K562 (cell line): Measurements from ENCODE around the gene KLF13. TPM values are rescaled to one million over a fixed set of nuclear protein-coding genes. Genes with fewer than 3 reads are reported as not detected.

Experiments
- ATAC-seq: fragments of 200-7000 bp; cut with Tn5 transposase; 3 replicates; pipeline ENCODE4 v1.9.1; 2020; ENCODE audit warnings: moderate library complexity
- BruUV-seq: library from RNA; stranded (reverse); fragments of 400-500 nt; replicated peaks from 2 replicates; lab custom pipeline; 2021; lab: Mats Ljungman, UMichigan
- CTCF ChIA-PET: fragments of 300-600 bp; formaldehyde crosslinking; extraction: SDS; loops from one replicate; lab custom pipeline; 2021; ENCODE audit warnings: low intra/inter-chr PET ratio; lab: Yijun Ruan, JAX
- POLR2A ChIA-PET: fragments of 300-600, 350-650 bp; sonication (Branson Sonifier 250); formaldehyde crosslinking; extraction: SDS; loops from one replicate; lab custom pipeline; 2021; ENCODE audit warnings: antibody characterized with exemption, inconsistent platforms; lab: Yijun Ruan, JAX
- DNase-seq, 4 experiments: peaks; one replicate each; pipeline versions ENCODE4 v3.0.0 to v3.0.0-alpha.2; 2011 to 2018; ENCODE audit warnings: low spot score in 3 of 4, mixed read lengths in 3 of 4; ENCODE audit errors: extremely low read depth in 1 of 4
- FAIRE-seq: peaks from 2 replicates; lab custom pipeline; 2011; peaks lifted over from hg19 to GRCh38; lab: Jason Lieb, UNC
- H2AFZ ChIP-seq: 2 replicates; pipeline ENCODE4 v1.6.0; 2011; ENCODE audit warnings: low read depth, low read length, control low read depth, inconsistent platforms
- H3K27ac ChIP-seq: fragments of 200-600 bp; 3 replicates; pipeline ENCODE4 v1.8.0; 2011; ENCODE audit warnings: low read depth, mild to moderate bottlenecking, control low read depth, inconsistent platforms, low read length, moderate library complexity, mixed read lengths; ENCODE audit errors: extremely low read depth
- H3K27me3 ChIP-seq, 2 experiments: fragments of 300-600 bp in 1 of 2; 2 replicates in 1 of 2; 3 replicates in 1 of 2; pipeline versions ENCODE4 v1.6.0 to v1.8.0; 2011; ENCODE audit warnings: inconsistent platforms in 2 of 2, low read length in 2 of 2, mild to moderate bottlenecking in 1 of 2, mixed read lengths in 1 of 2, moderate library complexity in 1 of 2; ENCODE audit not compliant: control insufficient read depth in 2 of 2, insufficient read depth in 2 of 2
- H3K36me3 ChIP-seq: fragments of 300-600 bp; 3 replicates; pipeline ENCODE4 v1.8.0; 2011; ENCODE audit warnings: mild to moderate bottlenecking, low read length, inconsistent platforms; ENCODE audit not compliant: control insufficient read depth, insufficient read depth
- H3K4me1 ChIP-seq, 2 experiments: fragments of 200-600 bp in 1 of 2; replicated peaks in 1 of 2; 2 replicates in 1 of 2; 3 replicates in 1 of 2; pipeline versions ENCODE4 v1.5.1 to v1.8.0; 2011; ENCODE audit warnings: inconsistent platforms in 2 of 2, low read length in 2 of 2, mild to moderate bottlenecking in 1 of 2, mixed read lengths in 1 of 2, moderate library complexity in 1 of 2; ENCODE audit not compliant: control insufficient read depth in 2 of 2, insufficient read depth in 2 of 2
- H3K4me2 ChIP-seq: 2 replicates; pipeline ENCODE4 v1.6.1; 2011; ENCODE audit warnings: low read length, control low read depth, inconsistent platforms, mixed read lengths; ENCODE audit not compliant: insufficient read depth
- H3K4me3 ChIP-seq: fragments of 200-600 bp; sonication (generic), shearing (Covaris generic); 2 replicates; pipeline ENCODE4 v1.5.1; 2016; ENCODE audit warnings: control low read depth, inconsistent platforms
- H3K79me2 ChIP-seq: fragments of 200-600 bp; 3 replicates; pipeline ENCODE4 v1.8.0; 2011; ENCODE audit warnings: low read length, inconsistent platforms; ENCODE audit not compliant: control insufficient read depth, insufficient read depth
- H3K9ac ChIP-seq, 2 experiments: 2 replicates each; pipeline versions ENCODE4 v1.6.0 to v1.6.1; 2011; ENCODE audit warnings: low read depth in 2 of 2, low read length in 2 of 2, control low read depth in 1 of 2, inconsistent platforms in 1 of 2, mild to moderate bottlenecking in 1 of 2, mixed read lengths in 1 of 2; ENCODE audit not compliant: insufficient read depth in 1 of 2
- H3K9me1 ChIP-seq: one replicate; pipeline ENCODE4 v1.6.0; 2011; ENCODE audit warnings: inconsistent platforms, mild to moderate bottlenecking, low read length, moderate library complexity; ENCODE audit not compliant: control insufficient read depth, insufficient read depth
- H3K9me3 ChIP-seq: replicated peaks from 2 replicates; pipeline ENCODE4 v1.5.1; 2011; ENCODE audit warnings: low read depth, low read length, inconsistent platforms; ENCODE audit not compliant: control insufficient read depth, insufficient read depth
- H4K20me1 ChIP-seq: replicated peaks from 2 replicates; pipeline ENCODE4 v1.6.1; 2011; ENCODE audit warnings: low read length, inconsistent platforms, mixed read lengths; ENCODE audit not compliant: control insufficient read depth, insufficient read depth
- ARID2 ChIP-seq: fragments of 450-650 bp; IDR thresholded peaks from 2 replicates; pipeline ENCODE4 v1.6.1; 2017; ENCODE audit warnings: antibody characterized with exemption, mild to moderate bottlenecking
- BCL6 ChIP-seq: fragments of 250-450 bp; sonication (Bioruptor Pico); IDR thresholded peaks from 2 replicates; pipeline ENCODE4 v1.4.0; 2020
- BRD4 ChIP-seq: fragments of 200-600 bp; sonication (generic); IDR thresholded peaks from 2 replicates; pipeline ENCODE4 v1.6.1; 2017; ENCODE audit warnings: inconsistent platforms
- C11orf30 ChIP-seq: fragments of 450-650 bp; IDR thresholded peaks from 2 replicates; pipeline ENCODE4 v1.6.1; 2016; ENCODE audit warnings: low read depth, mild to moderate bottlenecking
- JUN ChIP-seq, 2 experiments: sonication (generic) in 1 of 2; formaldehyde crosslinking in 1 of 2; IDR thresholded peaks; 2 replicates each; pipeline versions ENCODE4 v1.6.1 to v1.8.0; 2012 to 2022; ENCODE audit warnings: borderline replicate concordance in 2 of 2, mild to moderate bottlenecking in 2 of 2, improper control_type of control experiment in 1 of 2, low read depth in 1 of 2, low read length in 1 of 2, missing genetic modification reagents in 1 of 2
- MAFK ChIP-seq: IDR thresholded peaks from 2 replicates; pipeline ENCODE4 v1.6.1; 2011; ENCODE audit warnings: low read length, improper control_type of control experiment
- RNF2 ChIP-seq: sonication (generic); IDR thresholded peaks from 2 replicates; pipeline ENCODE4 v1.6.1; 2016
- YBX1 ChIP-seq: fragments of 450-650 bp; IDR thresholded peaks from 2 replicates; pipeline ENCODE4 v1.7.1; 2016; ENCODE audit warnings: mild to moderate bottlenecking
- ZKSCAN1 ChIP-seq: fragments of 150-350 bp; IDR thresholded peaks from 2 replicates; pipeline ENCODE4 v1.6.1; 2016; ENCODE audit warnings: low read depth, low read length
- WGBS: fragments of 100-300 bp; shearing (Covaris generic); methylation state at CpG from one replicate; pipeline ENCODE4 v1.1.6; 2016; ENCODE audit warnings: low coverage, mixed read lengths; ENCODE audit not compliant: insufficient coverage; ENCODE audit errors: missing lambda C conversion rate; 5-methylcytosine and 5-hydroxymethylcytosine counted together
- in situ Hi-C: fragments of 300-500 bp; cut with MboI; formaldehyde crosslinking; loops from 4 replicates; pipeline ENCODE4 v1.15.0; 2018; ENCODE audit warnings: inconsistent platforms, mixed read lengths
- intact Hi-C: fragments of 100-400 bp; cut with micrococcal nuclease; formaldehyde crosslinking; loops from 2 replicates; pipeline ENCODE4 v1.14.2; 2022
- polyA plus RNA-seq, 8 experiments: library from polyadenylated mRNA; depleted of rRNA in 4 of 8; stranded (reverse) in 5 of 8; unstranded in 3 of 8; fragments of >200 nt; fragmentation: Nextera tagmentation in 2 of 8; fragmentation: Illumina TruSeq in 1 of 8; extraction: Ambion mirVana in 2 of 8; extraction: Trizol in 1 of 8; gene quantifications; 2 replicates each; pipeline versions ENCODE4 v1.2.1 to v1.2.3, GENCODE V29; 2011 to 2014; ENCODE audit warnings: inconsistent platforms in 1 of 8, missing spikeins in 1 of 8
- total RNA-seq, 7 experiments: library from RNA; depleted of rRNA in 6 of 7; stranded (reverse); fragments of >200 nt in 6 of 7; fragmentation: Illumina TruSeq in 2 of 7; extraction: Trizol in 2 of 7; gene quantifications; 2 replicates each; pipeline versions ENCODE4 v1.2.1 to v1.2.3, GENCODE V29; 2011 to 2021; ENCODE audit warnings: low replicate concordance in 1 of 7
- TF ChIP-seq, protein P1 (sequence below): sonication (generic); formaldehyde crosslinking; IDR thresholded peaks from 2 replicates; pipeline ENCODE4 v1.4.0; 2020; ENCODE audit warnings: mild to moderate bottlenecking, missing genetic modification reagents
- TF ChIP-seq, protein P2 (sequence below), 2 experiments: fragments of 450-650 bp in 1 of 2; sonication (generic) in 1 of 2; formaldehyde crosslinking in 1 of 2; IDR thresholded peaks in 1 of 2; conservative IDR thresholded peaks in 1 of 2; 2 replicates each; pipeline versions ENCODE4 v1.6.1 to v1.8.1; 2016 to 2023; ENCODE audit warnings: mild to moderate bottlenecking in 2 of 2, moderate library complexity in 2 of 2, inconsistent platforms in 1 of 2, missing genetic modification reagents in 1 of 2

The KLF13 gene
- total and polyA plus RNA-seq, 9 of the 15 experiments (the other 6 are each of a cell fraction or from before 2014, with no cell fraction given), result 1.8 to 10.5 (median 4.8) TPM

GRCh38 chr15:31350771-31351170, 24.1 kb downstream of the KLF13 start:
- no peak overlapping the region for H3K4me3 ChIP-seq
- FAIRE-seq, result no peak
- BruUV-seq, result no TSS peak
- WGBS, result 44% methylated on average over 7 of the region's 7 CpGs
- in situ Hi-C loops, result no loop called here
- TF ChIP-seq, protein P1, sequence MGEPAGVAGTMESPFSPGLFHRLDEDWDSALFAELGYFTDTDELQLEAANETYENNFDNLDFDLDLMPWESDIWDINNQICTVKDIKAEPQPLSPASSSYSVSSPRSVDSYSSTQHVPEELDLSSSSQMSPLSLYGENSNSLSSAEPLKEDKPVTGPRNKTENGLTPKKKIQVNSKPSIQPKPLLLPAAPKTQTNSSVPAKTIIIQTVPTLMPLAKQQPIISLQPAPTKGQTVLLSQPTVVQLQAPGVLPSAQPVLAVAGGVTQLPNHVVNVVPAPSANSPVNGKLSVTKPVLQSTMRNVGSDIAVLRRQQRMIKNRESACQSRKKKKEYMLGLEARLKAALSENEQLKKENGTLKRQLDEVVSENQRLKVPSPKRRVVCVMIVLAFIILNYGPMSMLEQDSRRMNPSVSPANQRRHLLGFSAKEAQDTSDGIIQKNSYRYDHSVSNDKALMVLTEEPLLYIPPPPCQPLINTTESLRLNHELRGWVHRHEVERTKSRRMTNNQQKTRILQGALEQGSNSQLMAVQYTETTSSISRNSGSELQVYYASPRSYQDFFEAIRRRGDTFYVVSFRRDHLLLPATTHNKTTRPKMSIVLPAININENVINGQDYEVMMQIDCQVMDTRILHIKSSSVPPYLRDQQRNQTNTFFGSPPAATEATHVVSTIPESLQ, result no peak
- TF ChIP-seq BCL6 (CRISPR knock-in tag), result no peak
- TF ChIP-seq ARID2, result no peak
- no peak for TF ChIP-seq MAFK
- no peak for TF ChIP-seq JUN (IDR thresholded peaks at IDR 0.05; ENCODE audit: borderline replicate concordance, low read depth, low read length)
- no peak for TF ChIP-seq JUN (CRISPR knock-in tag; IDR thresholded peaks at IDR 0.05; ENCODE audit: borderline replicate concordance)
- no peak for TF ChIP-seq YBX1
- no peak for TF ChIP-seq BRD4
- TF ChIP-seq RNF2, result no peak
- TF ChIP-seq ZKSCAN1, result no peak
- TF ChIP-seq, protein P2, sequence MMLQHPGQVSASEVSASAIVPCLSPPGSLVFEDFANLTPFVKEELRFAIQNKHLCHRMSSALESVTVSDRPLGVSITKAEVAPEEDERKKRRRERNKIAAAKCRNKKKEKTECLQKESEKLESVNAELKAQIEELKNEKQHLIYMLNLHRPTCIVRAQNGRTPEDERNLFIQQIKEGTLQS (IDR thresholded peaks at IDR 0.05), result no peak
- TF ChIP-seq, protein P2 (CRISPR knock-in tag; conservative IDR thresholded peaks at IDR 0.05), result no peak
- no peak for TF ChIP-seq C11orf30
- TF ChIP-seq, all 486 proteins: peak for 0
- H3K4me1 ChIP-seq, result peaks cover 14 to 33% of the 10 kb centered on the region in 2 experiments; a peak in 4 of 5 replicates
- H2AFZ ChIP-seq, result no peak overlapping the region
- H3K36me3 ChIP-seq, result no peaks in the 10 kb centered on the region
- DNase-seq (no peak), ATAC-seq (no peak)
- peaks cover 3% of the 10 kb centered on the region for H3K9me1 ChIP-seq
- no peak overlapping the region for H3K27ac ChIP-seq
- ChIA-PET CTCF (interaction anchor here (0.6 kb wide), 1 partner anchor 137 kb away, joined by 4 read pairs; no protein-coding TSS in a partner anchor), POLR2A (interaction anchor here (0.6 to 1.4 kb wide), 3 partner anchors 8 to 118 kb away, joined by 3 read pairs; no protein-coding TSS in a partner anchor)
- intact Hi-C loops, result no loop called here
- H3K9me3 ChIP-seq, result no peaks in the 10 kb centered on the region
- H3K79me2 ChIP-seq, result no peaks in the 10 kb centered on the region
- H3K4me2 ChIP-seq, result no peak overlapping the region
- H4K20me1 ChIP-seq, result peaks cover 14% of the 10 kb centered on the region; the same call in 1 of the 2 replicates
- peaks cover 0 to 9% of the 10 kb centered on the region in 2 experiments; a peak in 2 of 5 replicates for H3K27me3 ChIP-seq
- H3K9ac ChIP-seq, result no peak overlapping the region
